Heart left ventricle (tissue), 13 donors: ENCODE data around the gene RUNX3.
"Not testable (repeated sequence)": the region's sequence is repeated elsewhere in the genome, so short reads cannot be mapped to it uniquely, and the experiment has no call there.

Experiments used
- POLR2A ChIP-seq, 2 donors: fragments of 450-650 bp; IDR thresholded peaks; one replicate each; pipeline ENCODE4 v1.6.1; 2017; ENCODE audit warnings: antibody characterized with exemption in 2 of 2, mild to moderate bottlenecking in 2 of 2, moderate library complexity in 2 of 2
- TF ChIP-seq, protein P1 (sequence below), 12 donors: fragments of 200-600 bp; sonication (generic) in 4 of 12; IDR thresholded peaks; one replicate each; pipeline versions ENCODE4 v1.5.0 to v1.8.0; 2018 to 2022; ENCODE audit warnings: antibody characterized with exemption in 12 of 12, mild to moderate bottlenecking in 5 of 12
- donor health status: ischemic (EF 13 %, LVEDD 7.1; RV severe dilation, severe dysfunction).
- donor health status: DM: no; HTN: yes; CAD: no.
- donor health status: DM: no; HTN: no; CAD: no.
- donor health status: ischemic (EF 25% LVEDD 6.9; RV normal size, moderate dysfunction).
- donor health status: ischemic (EF 25% LVEDD 5.7; RV mildly dilated, moderate dysfunction).
- donor health status: ischemic (EF 35%, LVEDD 5.7; RV mildly dilated, moderate dysfunction).
- donor health status: nonischemic (EF 11% LVEDD 7.7; RV severe dilation, severe dysfunction).
- donor health status: DM: yes; HTN: yes; CAD: no.
- donor health status: PGD.
- donor health status: ischemic (EF 29% LVEDD 5.4; RV normal size, mild dysfunction).
- donor health status: nonischemic (EF 23%, LVEDD 6.1; RV moderate dilation, normal function).

- TF ChIP-seq, protein P1, sequence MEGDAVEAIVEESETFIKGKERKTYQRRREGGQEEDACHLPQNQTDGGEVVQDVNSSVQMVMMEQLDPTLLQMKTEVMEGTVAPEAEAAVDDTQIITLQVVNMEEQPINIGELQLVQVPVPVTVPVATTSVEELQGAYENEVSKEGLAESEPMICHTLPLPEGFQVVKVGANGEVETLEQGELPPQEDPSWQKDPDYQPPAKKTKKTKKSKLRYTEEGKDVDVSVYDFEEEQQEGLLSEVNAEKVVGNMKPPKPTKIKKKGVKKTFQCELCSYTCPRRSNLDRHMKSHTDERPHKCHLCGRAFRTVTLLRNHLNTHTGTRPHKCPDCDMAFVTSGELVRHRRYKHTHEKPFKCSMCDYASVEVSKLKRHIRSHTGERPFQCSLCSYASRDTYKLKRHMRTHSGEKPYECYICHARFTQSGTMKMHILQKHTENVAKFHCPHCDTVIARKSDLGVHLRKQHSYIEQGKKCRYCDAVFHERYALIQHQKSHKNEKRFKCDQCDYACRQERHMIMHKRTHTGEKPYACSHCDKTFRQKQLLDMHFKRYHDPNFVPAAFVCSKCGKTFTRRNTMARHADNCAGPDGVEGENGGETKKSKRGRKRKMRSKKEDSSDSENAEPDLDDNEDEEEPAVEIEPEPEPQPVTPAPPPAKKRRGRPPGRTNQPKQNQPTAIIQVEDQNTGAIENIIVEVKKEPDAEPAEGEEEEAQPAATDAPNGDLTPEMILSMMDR (IDR thresholded peaks at IDR 0.05) = not testable (repeated sequence)
- not testable (repeated sequence) for TF ChIP-seq POLR2A (IDR thresholded peaks at IDR 0.05)
These were observed 38.7 kb downstream of the RUNX3 start for GRCh38 chr1:24891367-24891766.
